ELR (cell line): ENCODE results near the gene TRMT61A.
A peak's percentile ranks its signal among the peaks of the same experiment; 100 is the strongest.
"Not testable (repeated sequence)": the region's sequence is repeated elsewhere in the genome, so short reads cannot be mapped to it uniquely, and the experiment has no call there.

Experiments used
- DNase-seq: peaks from one replicate; pipeline ENCODE4 v3.0.0-alpha.2; 2015; ENCODE audit warnings: low read depth

Gene TRMT61A

GRCh38 chr14:103509864-103510723 is 18.9 kb upstream of the TRMT61A start:
- DNase-seq = no peak

DNA sequence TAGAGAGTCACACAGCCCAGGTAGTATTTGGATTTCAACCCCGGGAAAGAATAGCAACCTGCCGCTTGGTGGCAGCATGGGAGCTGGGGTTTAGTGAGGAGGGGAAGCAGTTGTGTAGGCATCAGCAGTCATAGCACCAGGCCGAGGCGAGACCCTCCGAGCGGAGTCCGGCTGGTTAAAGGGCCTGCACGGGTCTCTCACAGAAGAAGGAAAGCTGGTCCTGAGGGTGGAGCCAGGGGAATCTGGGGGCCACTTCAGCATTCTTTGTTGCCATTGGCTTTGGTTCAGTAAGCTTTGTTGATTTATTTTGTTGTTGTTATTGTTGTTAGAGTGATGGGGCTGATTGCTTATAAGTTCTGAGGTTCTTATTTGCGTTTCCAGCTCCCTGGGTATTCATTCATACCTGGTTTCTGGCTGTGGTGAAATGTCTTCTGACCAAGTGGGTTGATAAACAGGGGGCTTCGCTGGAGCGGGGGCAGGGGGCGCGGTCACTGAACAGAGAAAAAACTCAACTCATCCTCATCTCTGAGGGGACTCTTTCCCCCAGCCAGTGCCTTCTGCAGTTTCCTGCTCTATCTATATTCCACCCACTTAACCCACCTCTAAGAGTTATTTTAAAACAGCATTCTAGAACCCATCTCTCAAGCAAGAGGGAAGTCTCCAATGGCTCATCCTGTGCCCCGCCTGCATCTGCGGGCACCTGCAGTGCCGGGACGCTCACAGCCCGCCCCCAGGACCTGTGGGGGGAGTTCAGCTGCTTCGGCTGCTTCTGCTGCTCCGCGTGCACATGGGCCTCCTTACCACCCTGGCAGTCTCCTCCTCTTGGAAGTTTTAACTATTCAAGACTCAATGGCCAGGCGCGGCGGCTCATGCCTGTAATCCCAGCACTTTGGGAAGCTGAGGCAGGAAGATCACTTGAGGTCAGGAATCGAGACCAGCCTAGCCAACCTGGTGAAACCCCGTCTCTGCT is 18.0 kb upstream of the TRMT61A start:
- DNase-seq = no peak

- DNase-seq = not testable (repeated sequence)
These were observed 16.8 kb upstream of the TRMT61A start for GRCh38 chr14:103512180-103512579.

- DNase-seq = no peak
These were observed 16.0 kb upstream of the TRMT61A start for GRCh38 chr14:103512701-103513611.

GRCh38 chr14:103514596-103515421 is 14.2 kb upstream of the TRMT61A start:
- DNase-seq = no peak

GRCh38 chr14:103516426-103517173 is 12.4 kb upstream of the TRMT61A start:
- no peak for DNase-seq

DNA sequence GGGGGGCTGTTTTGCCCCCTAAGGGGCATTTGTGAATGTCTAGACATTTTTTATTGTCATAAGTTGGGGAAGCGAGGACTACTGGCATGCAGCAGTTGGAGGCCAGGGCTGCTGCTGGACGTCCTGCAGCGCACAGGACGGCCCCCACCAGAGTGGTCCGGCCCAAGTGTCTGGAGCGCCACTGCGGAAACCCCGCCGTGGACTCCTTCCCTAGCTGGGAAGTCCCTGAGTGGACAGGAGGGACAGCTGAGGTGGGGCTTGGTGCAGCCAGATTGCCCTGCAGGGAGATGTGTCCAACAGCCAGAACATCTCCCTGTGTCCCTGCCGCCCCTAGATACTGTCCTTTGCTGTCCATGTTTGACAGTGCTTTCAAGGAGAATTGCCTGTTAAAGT is 11.8 kb upstream of the TRMT61A start:
- DNase-seq = no peak

DNA sequence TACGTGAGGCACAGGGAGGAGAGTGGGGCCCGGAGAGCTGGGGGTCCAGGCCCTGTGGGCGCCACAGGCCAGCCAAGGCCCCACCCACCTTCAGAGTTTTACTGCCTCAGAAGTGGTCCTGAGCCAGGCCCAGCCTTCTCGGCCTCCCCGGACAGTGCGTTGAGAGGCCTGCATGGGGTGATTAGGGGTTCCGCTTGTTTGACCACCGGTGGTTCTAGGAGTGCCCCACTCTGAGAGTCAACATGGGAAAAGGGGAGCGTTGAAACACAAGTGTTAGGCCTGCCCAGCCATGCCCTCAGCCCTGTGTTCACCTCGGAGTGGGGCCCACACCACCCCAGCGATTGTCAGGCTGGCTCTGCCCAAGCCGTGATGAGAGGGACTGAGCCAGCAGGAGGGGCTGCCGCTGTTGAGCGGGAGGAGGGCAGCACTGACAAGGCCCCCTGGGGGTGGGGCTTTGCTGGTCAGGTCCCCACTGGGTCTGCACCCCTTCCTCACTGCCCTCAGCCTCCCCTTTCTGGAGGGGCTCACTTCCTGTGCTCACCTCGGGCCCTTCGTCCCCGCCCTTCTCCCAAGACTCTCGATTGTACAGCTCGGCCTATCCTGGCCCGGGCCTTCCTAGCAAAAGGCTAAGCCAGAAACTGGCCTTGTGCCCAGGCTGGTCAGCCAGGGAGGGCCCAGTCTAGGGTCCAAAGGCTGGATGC is 11.1 kb upstream of the TRMT61A start:
- no peak for DNase-seq

DNA sequence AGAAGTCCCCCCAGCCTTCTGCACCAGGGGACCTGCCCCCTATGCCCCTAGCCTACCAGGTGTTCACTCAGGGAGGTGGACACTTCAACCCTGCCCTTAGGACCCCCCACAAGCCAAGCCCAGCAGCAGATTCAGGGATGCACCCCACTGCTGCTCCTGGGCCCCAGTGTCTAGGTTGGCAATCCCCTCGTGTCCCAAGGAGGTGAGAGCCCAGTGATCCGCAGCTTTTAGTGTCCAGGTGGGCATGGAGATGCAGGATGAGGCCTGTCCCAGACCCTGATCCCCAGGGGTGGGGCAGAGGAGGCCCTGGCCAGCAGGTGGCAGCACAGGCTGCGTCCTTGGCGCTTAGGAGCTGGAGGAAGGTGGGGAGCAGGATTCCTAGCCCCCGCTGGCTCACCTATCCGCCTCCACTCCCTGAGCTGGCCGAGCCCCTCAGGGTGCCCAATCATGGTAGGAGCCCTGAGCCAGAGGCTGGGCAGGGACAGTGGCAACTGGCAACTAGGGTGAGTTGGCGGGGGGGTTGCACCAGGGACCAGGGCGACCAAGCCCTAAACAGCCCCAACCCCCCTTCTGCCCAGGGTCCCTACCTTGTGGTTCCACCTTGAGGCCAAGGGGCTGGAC is 10.5 kb upstream of the TRMT61A start:
- peak; percentile 71 for DNase-seq

- DNase-seq = no peak
These were observed 9.8 kb upstream of the TRMT61A start for GRCh38 chr14:103519043-103519836.

DNA sequence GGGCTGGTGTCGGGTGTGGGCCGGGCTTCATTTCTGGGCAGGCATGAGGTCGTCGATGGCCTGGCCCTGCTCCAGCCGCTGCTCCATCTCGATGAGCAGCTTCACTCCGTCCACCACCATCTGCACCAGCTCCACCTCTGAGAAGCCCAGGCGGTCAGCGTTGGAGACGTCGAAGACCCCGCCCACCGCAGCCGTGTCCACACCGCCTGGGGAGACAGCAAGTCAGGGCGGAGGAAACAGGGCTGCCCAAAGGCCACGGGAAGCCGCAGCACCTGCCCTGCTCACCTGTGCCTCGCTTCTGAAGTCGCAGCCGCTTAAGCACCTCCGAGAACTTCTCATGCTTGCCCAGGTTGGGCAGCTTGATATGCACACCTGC is 9.2 kb upstream of the TRMT61A start:
- no peak for DNase-seq

DNA sequence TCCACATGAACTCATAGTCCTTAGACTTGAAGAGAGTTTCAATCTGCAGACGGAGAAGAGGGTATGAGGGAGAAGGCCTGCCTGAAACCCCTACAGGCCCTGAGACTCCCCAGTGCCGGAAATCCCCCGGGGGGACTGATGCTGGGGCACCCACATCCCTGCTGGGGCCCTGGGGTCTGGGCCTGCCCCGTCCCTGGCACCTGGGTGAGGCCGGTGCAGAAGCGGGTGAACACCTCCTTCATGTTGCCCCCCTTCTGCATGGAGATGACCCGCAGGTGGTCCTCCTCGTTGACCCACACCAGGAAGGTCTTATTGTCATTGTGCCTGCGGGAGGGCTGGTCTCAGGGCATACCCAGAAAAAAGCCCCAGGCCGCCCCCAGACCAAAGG is 8.7 kb upstream of the TRMT61A start:
- DNase-seq = no peak

- DNase-seq = peak; percentile 79
These were observed 8.1 kb upstream of the TRMT61A start for GRCh38 chr14:103520657-103521437.

GRCh38 chr14:103521438-103521950 is 7.5 kb upstream of the TRMT61A start:
- no peak for DNase-seq

GRCh38 chr14:103521951-103522563 is 6.9 kb upstream of the TRMT61A start:
- peak; percentile 35 for DNase-seq

- DNase-seq = peak; percentile 55
These were observed 6.1 kb upstream of the TRMT61A start, which contains the start of gene CKB for GRCh38 chr14:103522649-103523574. Gene CKB (minus strand): TSS chr14:103522830. CDS start chr14:103522493, 337 bp downstream.
